Activated CD4-positive, alpha-beta T cell treated with anti-CD3 and anti-CD28 coated beads for 36 hours (primary cell): ENCODE results near the gene HOXB2. TPM values are rescaled to one million over a fixed set of nuclear protein-coding genes. Genes with fewer than 3 reads are reported as not detected.
"Not testable (repeated sequence)": the region's sequence is repeated elsewhere in the genome, so short reads cannot be mapped to it uniquely, and the experiment has no call there.

Experiments
- ATAC-seq: fragments of 200-7000 bp; cut with Tn5 transposase; one replicate; pipeline ENCODE4 v1.10.0; 2021; ENCODE audit warnings: mild to moderate bottlenecking, moderate library complexity
- CTCF ChIA-PET: fragments of 350-600 bp; sonication (Branson Sonifier 250); formaldehyde crosslinking; loops from one replicate; lab custom pipeline; 2021; ENCODE audit warnings: antibody characterized with exemption; lab: Charles Lee
- POLR2A ChIA-PET: fragments of 350-600 bp; sonication (Branson Sonifier 250); formaldehyde crosslinking; loops from one replicate; lab custom pipeline; 2021; ENCODE audit warnings: antibody characterized with exemption, inconsistent platforms; lab: Charles Lee
- DNase-seq: peaks from one replicate; pipeline ENCODE4 v3.0.0-alpha.2; 2020
- H3K27ac Mint-ChIP-seq: one replicate; pipeline ENCODE4 v1.8.0; 2021; ENCODE audit warnings: mixed read lengths
- H3K27me3 Mint-ChIP-seq: one replicate; pipeline ENCODE4 v1.8.0; 2021; ENCODE audit warnings: mixed read lengths
- H3K36me3 Mint-ChIP-seq: one replicate; pipeline ENCODE4 v1.8.0; 2021; ENCODE audit warnings: low read depth, mixed read lengths
- H3K4me1 Mint-ChIP-seq: one replicate; pipeline ENCODE4 v1.8.0; 2021; ENCODE audit warnings: mixed read lengths
- H3K4me3 Mint-ChIP-seq: one replicate; pipeline ENCODE4 v1.8.0; 2021; ENCODE audit warnings: mild to moderate bottlenecking, moderate library complexity, mixed read lengths
- H3K9me3 Mint-ChIP-seq: one replicate; pipeline ENCODE4 v1.8.0; 2021; ENCODE audit warnings: low read depth, mixed read lengths
- intact Hi-C, 2 experiments: fragments of 100-400 bp; cut with DNase I in 1 of 2; cut with micrococcal nuclease in 1 of 2; formaldehyde crosslinking; loops; one replicate each; pipeline versions ENCODE4 v1.14.2 to v1.15.1; 2022 to 2024; cut with DNase I, micrococcal nuclease
- total RNA-seq, 2 experiments: library from RNA; stranded (reverse); gene quantifications; one replicate each; pipeline ENCODE4 v1.2.3, GENCODE V29; 2021

The HOXB2 gene
- total RNA-seq, 2 experiments from 2014 or later, result 2.8 to 3.3 TPM

DNA sequence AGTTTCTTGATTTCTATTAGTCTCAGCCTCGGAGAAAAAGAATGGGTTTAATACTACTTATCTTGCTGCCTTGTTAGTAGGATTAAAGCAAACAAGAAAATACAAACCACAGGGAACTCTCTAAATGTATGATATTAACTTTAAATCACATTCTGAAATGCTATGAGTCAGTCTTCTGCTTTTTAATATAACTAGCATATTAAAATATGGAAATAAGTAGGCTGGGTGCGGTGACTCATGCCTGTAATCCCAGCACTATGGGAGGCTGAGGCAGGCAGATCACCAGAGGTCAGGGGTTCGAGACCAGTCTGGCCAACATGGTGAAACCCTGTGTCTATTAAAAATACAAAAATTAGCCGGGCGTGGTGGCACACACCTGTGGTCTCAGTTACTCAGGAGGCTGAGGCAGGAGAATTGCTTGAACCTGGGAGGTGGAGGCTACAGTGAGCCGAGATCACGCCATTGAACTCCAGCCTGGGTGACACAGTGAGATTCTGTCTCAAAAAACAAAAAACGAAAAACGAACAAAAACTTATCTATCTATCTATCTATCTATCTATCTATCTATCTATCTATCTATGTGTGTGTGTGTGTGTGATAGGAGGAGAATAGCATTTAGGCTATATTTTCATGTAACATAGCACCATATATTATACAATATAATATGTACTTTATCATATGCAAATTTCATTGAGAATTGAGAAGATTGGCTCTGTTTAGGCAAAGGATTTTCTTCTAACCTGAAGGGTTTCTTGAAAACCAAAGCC lies 8.9 kb downstream of the HOXB2 start:
- intact Hi-C loops, result not testable (repeated sequence)
- CTCF ChIA-PET, result interaction anchor here (0.7 to 0.9 kb wide), 2 partner anchors 44 to 177 kb away, joined by 3 read pairs; no protein-coding TSS in a partner anchor

DNA sequence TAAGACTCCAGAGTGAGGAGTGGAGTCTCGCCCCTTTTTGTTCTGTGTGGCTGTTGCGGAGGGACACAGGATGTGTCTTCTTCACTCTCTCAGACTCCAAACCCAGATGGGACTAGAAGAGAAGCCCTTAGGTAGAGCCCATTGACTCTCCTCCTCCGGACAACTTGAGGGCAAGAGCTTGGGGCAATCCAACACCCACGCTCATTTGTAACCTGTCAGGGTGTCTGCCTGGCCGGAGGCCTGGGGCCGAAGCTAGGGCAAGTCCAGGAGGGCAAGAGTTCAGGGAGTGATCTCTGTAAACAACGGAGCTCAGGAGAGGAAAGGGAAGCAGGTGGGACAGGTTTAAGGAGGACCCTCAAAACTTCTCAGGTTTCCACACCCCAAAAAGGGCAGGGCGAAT lies 12.6 kb downstream of the HOXB2 start:
- H3K9me3 Mint-ChIP-seq, result no peaks in the 10 kb centered on the region
- POLR2A ChIA-PET, result interaction anchor here (0.6 kb wide), 1 partner anchor 179 kb away, joined by 3 read pairs; no protein-coding TSS in a partner anchor
- no peaks in the 10 kb centered on the region for H3K36me3 Mint-ChIP-seq
- H3K4me1 Mint-ChIP-seq, result no peaks in the 10 kb centered on the region
- intact Hi-C loops, result no loop called here
- H3K27ac Mint-ChIP-seq, result no peak overlapping the region
- DNase-seq (no peak), ATAC-seq (no peak)
- CTCF ChIA-PET, result interaction anchor here (1.2 to 1.9 kb wide), 3 partner anchors 10 to 193 kb away, joined by 3 to 9 read pairs (median 3); no protein-coding TSS in a partner anchor
- no peak overlapping the region for H3K4me3 Mint-ChIP-seq
- H3K27me3 Mint-ChIP-seq, result peaks cover 6% of the 10 kb centered on the region

More for the DNA sequence above, 8.9 kb downstream of the HOXB2 start:
- H3K36me3 Mint-ChIP-seq, H3K4me1 Mint-ChIP-seq, H3K27ac Mint-ChIP-seq, POLR2A ChIA-PET, H3K9me3 Mint-ChIP-seq, H3K4me3 Mint-ChIP-seq: not testable (repeated sequence)
- peaks cover 22% of the 10 kb centered on the region for H3K27me3 Mint-ChIP-seq
- DNase-seq (peak; percentile 27), ATAC-seq (peak; percentile 26)

DNA sequence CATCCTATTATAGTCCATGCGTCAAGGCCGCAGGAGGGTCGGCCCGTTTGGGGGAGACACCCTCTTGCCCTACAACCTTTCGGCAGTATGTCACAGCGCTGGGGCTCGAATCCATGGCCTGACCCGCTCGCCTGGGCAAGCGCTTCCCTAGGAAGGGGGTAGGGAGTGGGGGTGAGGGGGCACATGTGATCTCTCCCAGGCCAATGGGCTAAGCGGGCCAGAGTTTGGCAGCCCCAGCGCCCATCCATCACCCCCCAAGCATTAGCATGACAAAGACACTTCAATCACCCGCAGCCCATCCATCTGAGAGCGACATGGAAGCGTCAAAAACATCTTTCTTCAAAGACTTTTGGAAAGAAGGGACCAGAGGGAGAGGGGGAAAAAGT lies 14.0 kb downstream of the HOXB2 start, which contains the start of gene HOXB1:
Gene HOXB1, minus strand, starts transcription at position 125 of the 386 bp plus-strand sequence. Its CDS starts 107 bp downstream, at position 18.
- no peaks in the 10 kb centered on the region for H3K36me3 Mint-ChIP-seq
- no peak for ATAC-seq
- CTCF ChIA-PET, result no interaction called here

DNA sequence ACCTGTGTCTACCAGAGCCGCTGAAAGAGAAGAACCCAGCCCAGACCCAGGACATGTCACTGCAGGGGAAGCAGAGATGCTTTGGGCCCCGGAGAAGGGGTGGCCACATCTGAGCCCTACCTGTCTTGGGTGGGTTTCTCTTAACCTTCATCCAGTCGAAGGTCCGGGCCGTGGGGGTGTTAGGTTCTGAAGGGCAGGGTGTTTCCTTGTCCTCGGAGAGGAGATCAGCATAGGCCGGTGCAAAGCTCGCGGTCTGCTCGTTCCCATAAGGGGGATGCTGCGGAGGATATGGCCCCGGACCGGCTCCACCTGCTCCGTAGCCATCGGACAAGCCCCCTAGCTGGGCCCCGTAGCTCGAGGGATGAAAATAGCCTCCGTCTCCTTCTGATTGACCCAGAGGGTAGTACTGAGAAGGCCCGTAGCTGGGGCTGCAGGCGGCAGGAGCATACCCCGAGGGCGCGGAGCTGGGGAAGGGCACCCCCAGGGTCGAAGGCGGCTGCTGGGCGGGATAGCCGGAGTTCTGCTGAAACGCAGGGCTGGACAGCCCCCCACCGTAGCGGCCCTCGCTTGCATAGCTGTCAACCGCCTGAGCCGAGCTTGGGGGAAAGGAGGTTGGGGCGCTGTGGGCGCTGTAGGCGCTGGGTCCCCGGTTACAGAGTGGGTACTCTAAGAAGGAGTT lies 14.6 kb downstream of the HOXB2 start:
- POLR2A ChIA-PET, result no interaction called here
- Mint-ChIP-seq H3K4me1 (no peaks in the 10 kb centered on the region), H3K9me3 (no peaks in the 10 kb centered on the region), H3K27me3 (peaks cover 19% of the 10 kb centered on the region), H3K27ac (no peak overlapping the region), H3K4me3 (no peak overlapping the region), H3K36me3 (no peaks in the 10 kb centered on the region)
- DNase-seq (no peak), ATAC-seq (no peak)
- intact Hi-C loops, result no loop called here
- CTCF ChIA-PET, result no interaction called here

More for the DNA sequence above, 14.0 kb downstream of the HOXB2 start, which contains the start of gene HOXB1:
- POLR2A ChIA-PET, result no interaction called here
- no peak within 1 kb of the TSS for H3K27ac Mint-ChIP-seq
- H3K9me3 Mint-ChIP-seq, result no peaks in the 10 kb centered on the region
- no peak within 1 kb of the TSS for H3K4me3 Mint-ChIP-seq
- no peak for DNase-seq
- intact Hi-C loops, result no loop called here
- no peaks in the 10 kb centered on the region for H3K4me1 Mint-ChIP-seq
- peaks cover 14% of the 10 kb centered on the region for H3K27me3 Mint-ChIP-seq

DNA sequence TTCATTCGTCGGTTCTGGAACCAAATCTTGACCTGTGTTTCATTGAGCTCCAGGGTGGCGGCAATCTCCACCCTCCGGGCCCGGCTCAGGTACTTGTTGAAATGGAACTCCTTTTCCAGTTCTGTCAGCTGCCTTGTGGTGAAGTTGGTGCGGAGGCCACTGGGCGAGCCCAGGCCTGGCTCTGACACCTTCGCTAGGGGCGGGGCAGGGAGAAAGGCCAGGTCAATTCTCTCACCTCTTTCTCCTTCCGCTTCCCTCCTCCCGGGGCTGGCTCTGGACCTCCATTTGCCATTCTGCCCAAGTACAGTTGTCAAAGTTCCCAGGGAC lies 15.3 kb downstream of the HOXB2 start:
- ChIA-PET POLR2A (no interaction called here), CTCF (no interaction called here)
- no peaks in the 10 kb centered on the region for H3K9me3 Mint-ChIP-seq
- H3K27me3 Mint-ChIP-seq, result peaks cover 23% of the 10 kb centered on the region
- no peak for ATAC-seq
- no peak for DNase-seq
- no peaks in the 10 kb centered on the region for H3K36me3 Mint-ChIP-seq
- H3K4me3 Mint-ChIP-seq, result no peak overlapping the region
- intact Hi-C loops, result no loop called here
- no peaks in the 10 kb centered on the region for H3K4me1 Mint-ChIP-seq
- no peak overlapping the region for H3K27ac Mint-ChIP-seq

GRCh38 chr17:48528936-48529682 lies 15.8 kb downstream of the HOXB2 start:
- intact Hi-C loops, result no loop called here
- H3K9me3 Mint-ChIP-seq, result no peaks in the 10 kb centered on the region
- no peaks in the 10 kb centered on the region for H3K36me3 Mint-ChIP-seq
- peaks cover 24% of the 10 kb centered on the region for H3K27me3 Mint-ChIP-seq
- no peaks in the 10 kb centered on the region for H3K4me1 Mint-ChIP-seq
- ChIA-PET POLR2A (no interaction called here), CTCF (no interaction called here)
- DNase-seq (no peak), ATAC-seq (no peak)
- H3K27ac Mint-ChIP-seq, result no peak overlapping the region
- H3K4me3 Mint-ChIP-seq, result no peak overlapping the region

- CTCF ChIA-PET, result no interaction called here
- Mint-ChIP-seq H3K36me3 (no peaks in the 10 kb centered on the region), H3K27ac (no peak overlapping the region), H3K4me3 (no peak overlapping the region), H3K9me3 (no peaks in the 10 kb centered on the region), H3K27me3 (peaks cover 28% of the 10 kb centered on the region), H3K4me1 (no peaks in the 10 kb centered on the region)
- no peak for ATAC-seq
- intact Hi-C loops, result no loop called here
- DNase-seq, result no peak
- POLR2A ChIA-PET, result no interaction called here
These were observed 16.6 kb downstream of the HOXB2 start for GRCh38 chr17:48528153-48528935.

DNA sequence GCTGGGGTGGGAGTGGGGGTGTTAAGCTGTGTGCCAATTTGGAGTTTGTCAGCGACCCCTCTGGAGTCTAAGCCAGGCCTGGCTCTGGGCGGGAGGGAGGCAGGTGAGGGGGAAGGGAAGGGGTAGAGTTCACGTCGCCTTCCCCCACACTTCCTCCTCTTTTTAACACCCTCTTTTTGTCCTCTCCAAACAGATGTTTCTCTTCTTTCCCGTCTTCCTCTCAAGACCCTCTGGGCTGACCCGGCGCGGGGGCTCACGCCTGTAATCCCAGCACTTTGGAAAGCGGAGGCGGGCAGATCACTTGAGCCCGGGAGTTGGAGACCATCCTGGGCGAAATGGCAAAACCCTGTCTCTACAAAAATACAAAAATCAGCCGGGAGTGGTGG lies 17.4 kb downstream of the HOXB2 start:
- ChIA-PET CTCF (interaction anchor here (0.7 to 1.0 kb wide), 2 partner anchors 342 to 501 kb away, joined by 3 to 4 read pairs; no protein-coding TSS in a partner anchor), POLR2A (no interaction called here)
- no peak overlapping the region for H3K27ac Mint-ChIP-seq
- no peak for DNase-seq
- H3K9me3 Mint-ChIP-seq, result no peaks in the 10 kb centered on the region
- no peak overlapping the region for H3K4me3 Mint-ChIP-seq
- no peaks in the 10 kb centered on the region for H3K4me1 Mint-ChIP-seq
- H3K36me3 Mint-ChIP-seq, result no peaks in the 10 kb centered on the region
- no peak for ATAC-seq
- intact Hi-C loops, result no loop called here
- H3K27me3 Mint-ChIP-seq, result peaks cover 34% of the 10 kb centered on the region

DNA sequence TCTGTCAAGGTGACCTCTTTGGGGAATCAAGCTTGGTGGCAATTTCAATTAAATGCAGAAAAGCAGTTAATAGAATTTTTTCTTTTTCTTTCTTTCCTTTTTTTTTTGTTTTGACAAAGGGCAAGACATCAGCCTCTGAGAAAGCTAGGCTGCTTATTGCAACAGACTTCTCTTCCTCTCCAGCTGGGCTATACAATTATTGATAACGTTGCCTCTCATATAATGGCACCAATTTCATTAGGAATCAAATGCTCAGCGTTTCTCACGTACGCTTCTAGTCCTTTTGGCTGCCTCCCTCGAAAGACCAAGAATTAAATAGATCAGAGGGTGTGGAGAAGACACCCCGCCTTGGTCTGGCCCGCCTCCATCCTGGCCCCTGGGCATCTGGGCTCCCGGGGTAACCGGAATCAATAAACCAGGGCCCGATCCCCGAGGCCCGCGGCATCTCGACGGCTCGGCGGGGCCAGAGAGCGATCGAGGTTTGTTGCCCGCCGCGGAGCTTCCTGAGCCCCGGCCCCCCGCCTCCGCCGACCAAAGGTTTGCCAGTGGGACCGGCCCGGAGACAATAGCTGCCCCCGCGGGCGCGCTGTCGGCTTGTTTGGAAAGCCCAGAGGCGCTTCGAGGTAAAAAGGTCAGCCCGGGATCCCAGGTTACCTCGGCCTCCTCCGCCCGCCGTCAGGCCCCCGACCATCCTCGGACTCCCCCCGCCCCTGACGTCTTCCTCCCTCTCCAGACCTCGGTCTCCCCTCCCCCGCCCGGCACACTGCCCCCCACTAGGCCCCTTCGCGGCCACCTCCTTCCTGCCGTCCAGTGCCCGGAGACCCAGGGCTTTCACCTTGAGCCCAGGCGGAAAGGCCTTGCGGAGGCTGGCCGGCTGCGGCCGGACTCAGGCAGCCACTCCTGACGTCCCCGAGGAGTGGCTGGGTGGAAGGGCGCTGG lies 18.0 kb downstream of the HOXB2 start:
- DNase-seq (peak; percentile 16), ATAC-seq (no peak)
- ChIA-PET POLR2A (no interaction called here), CTCF (interaction anchor here (0.6 to 1.0 kb wide), 3 partner anchors 11 to 500 kb away, joined by 3 to 4 read pairs (median 3); no protein-coding TSS in a partner anchor)
- Mint-ChIP-seq H3K9me3 (no peaks in the 10 kb centered on the region), H3K27ac (no peak overlapping the region), H3K27me3 (peaks cover 36% of the 10 kb centered on the region), H3K4me3 (no peak overlapping the region), H3K4me1 (no peaks in the 10 kb centered on the region), H3K36me3 (no peaks in the 10 kb centered on the region)
- intact Hi-C loops, result no loop called here

GRCh38 chr17:48523010-48523409 lies 21.9 kb downstream of the HOXB2 start:
- H3K27me3 Mint-ChIP-seq, result peaks cover 46% of the 10 kb centered on the region
- no peaks in the 10 kb centered on the region for H3K36me3 Mint-ChIP-seq
- intact Hi-C loops, result no loop called here
- no peaks in the 10 kb centered on the region for H3K4me1 Mint-ChIP-seq
- H3K9me3 Mint-ChIP-seq, result no peaks in the 10 kb centered on the region
- no peak for DNase-seq
- no peak overlapping the region for H3K4me3 Mint-ChIP-seq
- no peak for ATAC-seq
- ChIA-PET POLR2A (no interaction called here), CTCF (interaction anchor here (0.6 to 1.6 kb wide), 4 partner anchors 10 to 171 kb away, joined by 3 to 9 read pairs (median 4); no protein-coding TSS in a partner anchor)
- no peak overlapping the region for H3K27ac Mint-ChIP-seq
